Endothelial cell (in vitro differentiated cells): ENCODE measurements around the gene IGF2. TPM values are rescaled to one million over a fixed set of nuclear protein-coding genes. Genes with fewer than 3 reads are reported as not detected.

Experiments used
- DNase-seq: peaks from one replicate; pipeline ENCODE4 v3.0.0; 2021; ENCODE audit warnings: low spot score
- H3K27ac Mint-ChIP-seq: one replicate; pipeline ENCODE4 v1.8.0; 2021; ENCODE audit warnings: mixed read lengths, inconsistent platforms; ENCODE audit not compliant: unreplicated experiment
- H3K27me3 Mint-ChIP-seq: one replicate; pipeline ENCODE4 v1.8.0; 2021; ENCODE audit warnings: mild to moderate bottlenecking, moderate library complexity, mixed read lengths, inconsistent platforms; ENCODE audit not compliant: unreplicated experiment
- H3K36me3 Mint-ChIP-seq: one replicate; pipeline ENCODE4 v1.8.0; 2021; ENCODE audit warnings: mild to moderate bottlenecking, low read depth, mixed read lengths, inconsistent platforms; ENCODE audit not compliant: unreplicated experiment
- H3K4me1 Mint-ChIP-seq: one replicate; pipeline ENCODE4 v1.8.0; 2021; ENCODE audit warnings: mild to moderate bottlenecking, mixed read lengths, inconsistent platforms; ENCODE audit not compliant: unreplicated experiment
- H3K4me3 Mint-ChIP-seq: one replicate; pipeline ENCODE4 v1.8.0; 2021; ENCODE audit warnings: mild to moderate bottlenecking, mixed read lengths, inconsistent platforms; ENCODE audit not compliant: unreplicated experiment
- H3K9me3 Mint-ChIP-seq: one replicate; pipeline ENCODE4 v1.8.0; 2021; ENCODE audit warnings: mixed read lengths, inconsistent platforms; ENCODE audit not compliant: unreplicated experiment
- CTCF ChIP-seq: fragments of 200-600 bp; sonication (generic); IDR thresholded peaks from one replicate; pipeline ENCODE4 v1.5.0; 2021; ENCODE audit warnings: antibody characterized with exemption; ENCODE audit not compliant: unreplicated experiment
- total RNA-seq: library from RNA; stranded (reverse); fragmentation: NEBNext Ultra II Directional; extraction: Animal tissue kit (Norgen Biotek cat#: 25700); gene quantifications from one replicate; pipeline ENCODE4 v1.2.1, GENCODE V29; 2021; ENCODE audit not compliant: unreplicated experiment

Gene IGF2
- total RNA-seq, 1 donor from 2014 or later = 2.1 TPM

- H3K4me3 Mint-ChIP-seq = no peak overlapping the region
- DNase-seq = no peak
These were observed 42.3 kb downstream of the IGF2 start for GRCh38 chr11:2096919-2097301.

GRCh38 chr11:2096011-2096918, 42.9 kb downstream of the IGF2 start:
- Mint-ChIP-seq H3K9me3 (no peaks in the 10 kb centered on the region), H3K4me1 (peaks cover 3% of the 10 kb centered on the region), H3K4me3 (no peak overlapping the region), H3K27ac (no peak overlapping the region), H3K27me3 (peaks cover 18% of the 10 kb centered on the region), H3K36me3 (no peaks in the 10 kb centered on the region)
- DNase-seq = no peak
- no peak for TF ChIP-seq CTCF

More at GRCh38 chr11:2096919-2097301, 42.3 kb downstream of the IGF2 start:
- H3K27me3 Mint-ChIP-seq = peaks cover 18% of the 10 kb centered on the region
- no peak overlapping the region for H3K27ac Mint-ChIP-seq
- TF ChIP-seq CTCF = no peak
- H3K9me3 Mint-ChIP-seq = no peaks in the 10 kb centered on the region
- no peaks in the 10 kb centered on the region for H3K36me3 Mint-ChIP-seq
- H3K4me1 Mint-ChIP-seq = peaks cover 4% of the 10 kb centered on the region

- H3K4me3 Mint-ChIP-seq = no peak overlapping the region
- DNase-seq = no peak
- H3K36me3 Mint-ChIP-seq = no peaks in the 10 kb centered on the region
- peaks cover 3% of the 10 kb centered on the region for H3K4me1 Mint-ChIP-seq
- no peak for TF ChIP-seq CTCF
- H3K9me3 Mint-ChIP-seq = no peaks in the 10 kb centered on the region
- H3K27ac Mint-ChIP-seq = no peak overlapping the region
- peaks cover 18% of the 10 kb centered on the region for H3K27me3 Mint-ChIP-seq
These were observed 43.6 kb downstream of the IGF2 start for GRCh38 chr11:2095542-2095941.

GRCh38 chr11:2095198-2095520, 44.0 kb downstream of the IGF2 start:
- H3K27me3 Mint-ChIP-seq = peaks cover 18% of the 10 kb centered on the region
- no peak for DNase-seq
- H3K27ac Mint-ChIP-seq = no peak overlapping the region
- H3K4me1 Mint-ChIP-seq = peaks cover 2% of the 10 kb centered on the region
- no peaks in the 10 kb centered on the region for H3K36me3 Mint-ChIP-seq
- no peak for TF ChIP-seq CTCF
- no peaks in the 10 kb centered on the region for H3K9me3 Mint-ChIP-seq
- H3K4me3 Mint-ChIP-seq = no peak overlapping the region
